GM06990 (cell line): ENCODE data around the gene CFAP44.

ENCODE experiments used
- DNase-seq: peaks from one replicate; pipeline ENCODE4 v3.0.0-alpha.2; 2011; ENCODE audit not compliant: insufficient read length; ENCODE audit errors: extremely low read depth
- H3K27me3 ChIP-seq: replicated peaks from 2 replicates; pipeline ENCODE4 v1.6.0; 2011; ENCODE audit warnings: low read length; ENCODE audit not compliant: control insufficient read depth, insufficient read depth
- H3K36me3 ChIP-seq: 2 replicates; pipeline ENCODE4 v1.5.1; 2011; ENCODE audit warnings: low read length; ENCODE audit not compliant: control insufficient read depth, insufficient read depth
- H3K4me3 ChIP-seq: replicated peaks from 2 replicates; pipeline ENCODE4 v1.5.1; 2011; ENCODE audit warnings: low read depth, mild to moderate bottlenecking, control low read depth, low read length
- CTCF ChIP-seq: IDR thresholded peaks from 2 replicates; pipeline ENCODE4 v1.5.1; 2011; ENCODE audit warnings: low read length, control low read depth, mild to moderate bottlenecking, inconsistent platforms; ENCODE audit not compliant: insufficient read depth, poor library complexity, severe bottlenecking

Gene CFAP44

DNA sequence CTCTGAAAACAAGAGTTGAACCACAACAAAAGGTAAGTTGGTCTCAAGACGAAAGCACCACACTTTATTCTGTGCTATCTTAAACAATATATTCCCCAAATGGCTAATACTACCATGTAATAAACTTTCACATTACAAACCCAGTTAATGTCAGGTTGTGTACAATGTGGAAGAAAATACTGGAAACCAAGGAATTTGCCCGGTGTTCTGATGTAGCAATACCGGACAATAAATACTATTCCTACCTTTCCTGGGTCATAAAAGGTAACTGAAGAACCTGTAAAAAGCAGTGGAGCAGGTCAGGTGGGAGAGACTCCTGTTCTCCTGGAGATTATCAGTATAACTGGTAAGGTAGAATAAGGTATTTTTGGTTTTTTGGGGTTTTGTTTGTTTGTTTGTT, 3.9 kb downstream of the CFAP44 start:
- peaks cover 5% of the 10 kb centered on the region for H3K36me3 ChIP-seq
- TF ChIP-seq CTCF: no peak
- no peak overlapping the region for H3K4me3 ChIP-seq
- H3K27me3 ChIP-seq: no peaks in the 10 kb centered on the region
- DNase-seq: no peak

GRCh38 chr3:113436809-113437208, 4.5 kb downstream of the CFAP44 start:
- H3K36me3 ChIP-seq: peaks cover 5% of the 10 kb centered on the region
- H3K4me3 ChIP-seq: no peak overlapping the region
- DNase-seq: no peak
- no peak for TF ChIP-seq CTCF
- H3K27me3 ChIP-seq: no peaks in the 10 kb centered on the region

DNA sequence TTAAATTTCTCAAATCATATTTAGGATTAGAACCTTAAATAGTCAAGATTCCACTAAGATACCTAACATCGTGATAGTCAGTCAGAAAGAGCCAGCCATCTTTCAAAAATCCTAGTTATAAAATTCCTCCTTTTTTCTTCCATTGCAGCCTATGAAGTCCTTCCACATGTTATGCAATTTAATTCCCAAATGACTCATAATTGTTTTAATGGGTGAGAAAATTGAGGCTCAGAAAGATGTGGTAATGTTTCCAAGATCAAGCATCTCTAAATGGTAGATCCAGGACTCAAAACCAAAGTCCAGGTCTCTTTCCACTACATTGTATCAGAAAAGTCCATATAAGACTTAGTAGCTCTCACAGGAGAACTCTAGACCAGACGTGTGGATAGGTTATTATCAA, 9.5 kb downstream of the CFAP44 start:
- no peak for DNase-seq
- no peak overlapping the region for H3K4me3 ChIP-seq
- H3K27me3 ChIP-seq: no peaks in the 10 kb centered on the region
- no peaks in the 10 kb centered on the region; the same call in 1 of the 2 replicates for H3K36me3 ChIP-seq
- no peak for TF ChIP-seq CTCF

GRCh38 chr3:113428581-113428980, 12.7 kb downstream of the CFAP44 start:
- no peak for DNase-seq
- Histone ChIP-seq H3K36me3 (no peaks in the 10 kb centered on the region; the same call in 1 of the 2 replicates), H3K4me3 (no peak overlapping the region), H3K27me3 (no peaks in the 10 kb centered on the region)
- no peak for TF ChIP-seq CTCF

DNA sequence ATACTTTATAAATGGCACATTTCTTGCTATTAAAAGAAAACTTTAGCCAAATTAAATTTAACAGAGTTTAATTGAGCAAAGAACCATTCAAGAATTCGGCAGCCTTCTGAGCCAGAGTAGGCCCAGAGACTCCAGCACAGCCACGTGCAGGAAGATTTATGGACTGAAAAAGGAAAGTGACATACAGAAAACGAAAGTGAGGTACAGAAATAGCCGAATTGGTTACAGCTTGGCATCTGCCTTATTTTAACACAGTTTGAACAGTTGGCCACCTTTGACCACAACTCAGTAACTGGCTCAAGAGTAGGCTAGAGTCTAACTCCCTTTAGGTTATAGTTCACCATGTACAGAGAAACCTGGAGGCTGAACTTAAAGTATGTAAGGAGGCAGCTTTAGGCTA, 17.6 kb downstream of the CFAP44 start:
- TF ChIP-seq CTCF: no peak
- Histone ChIP-seq H3K27me3 (no peaks in the 10 kb centered on the region), H3K36me3 (no peaks in the 10 kb centered on the region; the same call in 1 of the 2 replicates), H3K4me3 (no peak overlapping the region)
- DNase-seq: peak; percentile 20

DNA sequence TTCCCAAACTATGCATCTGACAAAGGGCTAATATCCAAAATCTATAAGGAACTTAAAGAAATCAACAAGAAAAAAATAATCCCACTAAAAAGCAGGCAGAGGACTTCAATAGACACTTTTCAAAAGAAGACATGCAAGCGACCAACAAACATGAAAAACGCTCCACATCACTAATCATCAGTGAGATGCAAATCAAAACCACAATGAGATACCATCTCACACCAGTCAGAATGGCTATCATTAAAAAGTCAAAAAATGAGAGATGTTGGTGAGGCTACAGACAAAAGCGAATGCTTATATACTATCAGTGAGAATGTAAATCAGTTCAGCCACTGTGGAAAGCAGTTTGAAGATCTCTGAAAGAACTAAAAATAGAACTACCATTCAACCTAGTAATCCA, 20.2 kb downstream of the CFAP44 start:
- no peak for DNase-seq
- Histone ChIP-seq H3K27me3 (no peaks in the 10 kb centered on the region), H3K4me3 (no peak overlapping the region), H3K36me3 (no peaks in the 10 kb centered on the region)
- no peak for TF ChIP-seq CTCF
